ENCODE data around the gene PTPRF.

Gene PTPRF

GRCh38 chr1:43584204-43584603, 53.5 kb downstream of the PTPRF start:
- DNase-seq, result no peak

DNA sequence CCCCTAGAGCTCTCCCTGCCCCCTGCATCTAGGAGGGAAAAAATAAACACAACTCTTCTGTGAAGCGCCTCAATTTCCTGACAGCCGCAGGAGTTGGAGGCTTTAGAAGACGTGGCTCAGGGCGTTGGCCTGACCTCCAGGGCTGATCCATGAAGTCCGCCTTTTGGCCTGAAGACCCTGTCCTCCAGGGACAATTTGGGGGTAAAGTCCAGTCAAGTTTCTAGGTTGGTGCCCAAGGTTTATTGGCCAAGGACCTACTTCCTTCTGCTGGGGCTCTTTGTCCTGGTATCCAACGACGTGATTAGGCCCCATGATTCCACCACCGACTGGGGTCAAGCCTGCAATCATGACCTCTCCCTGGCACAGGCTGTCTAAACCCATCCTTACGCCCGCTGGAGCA, 54.9 kb downstream of the PTPRF start:
- no peak for DNase-seq

DNA sequence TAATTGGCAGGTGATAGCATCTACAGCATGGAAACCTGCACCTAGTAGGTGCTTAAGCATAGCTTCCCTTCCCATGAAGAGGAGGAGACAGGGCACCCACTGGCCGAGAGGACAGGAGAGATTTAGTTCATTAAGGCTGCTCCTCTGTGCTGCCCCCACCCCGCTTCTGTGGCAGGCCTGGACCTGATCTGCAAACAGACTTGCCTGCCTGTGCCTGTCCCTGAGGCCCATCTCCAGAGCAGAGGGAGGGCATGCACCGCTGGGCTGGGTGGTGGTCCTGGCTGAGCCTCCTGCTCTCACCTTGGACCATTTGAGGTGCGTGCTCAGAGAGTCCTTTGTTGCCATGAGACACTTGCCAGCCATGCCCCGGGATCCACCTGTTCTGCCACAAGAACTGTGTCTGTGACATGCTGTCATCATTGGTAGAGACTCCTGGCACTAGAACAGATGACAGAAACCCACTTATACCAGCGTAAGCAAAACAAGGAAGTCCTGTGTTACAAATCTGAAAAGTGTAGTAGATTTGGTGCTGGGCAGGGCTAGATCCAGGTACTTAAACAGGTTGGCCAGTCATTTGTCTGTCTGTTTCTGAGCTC, 55.6 kb downstream of the PTPRF start:
- no peak for DNase-seq

GRCh38 chr1:43587001-43587400, 56.3 kb downstream of the PTPRF start:
- no peak for DNase-seq

- no peak for DNase-seq
Observed at GRCh38 chr1:43587594-43587993, 56.9 kb downstream of the PTPRF start.

- no peak for DNase-seq
Observed at GRCh38 chr1:43588592-43588991, 57.9 kb downstream of the PTPRF start.

DNA sequence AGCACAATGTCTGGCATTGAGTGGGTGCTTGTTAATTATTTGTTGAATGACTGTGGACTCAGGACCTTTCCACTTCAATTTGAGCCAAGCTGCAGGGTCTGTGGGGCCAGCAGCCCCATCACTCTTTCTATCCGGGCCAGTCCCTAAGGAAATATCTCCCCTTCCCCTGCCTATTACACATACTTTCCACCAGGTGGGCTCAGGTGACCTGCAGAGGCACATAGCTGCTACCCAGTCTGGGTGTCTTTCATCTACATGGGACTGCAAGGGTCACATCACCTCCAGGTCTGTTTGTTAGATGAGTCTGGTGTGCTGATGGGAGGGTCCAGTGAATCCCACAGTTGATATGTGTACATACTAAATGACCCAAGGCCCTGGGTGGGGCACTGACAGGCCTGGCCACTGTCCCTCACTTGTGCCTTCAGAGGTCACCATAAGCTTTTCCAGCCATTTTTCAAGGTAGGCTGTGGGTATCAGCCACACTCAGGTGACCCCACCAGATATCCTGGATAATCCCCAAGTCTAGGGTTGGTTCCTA, 59.8 kb downstream of the PTPRF start:
- DNase-seq, result no peak

- DNase-seq, result no peak
Observed at GRCh38 chr1:43591181-43591580, 60.5 kb downstream of the PTPRF start.

DNA sequence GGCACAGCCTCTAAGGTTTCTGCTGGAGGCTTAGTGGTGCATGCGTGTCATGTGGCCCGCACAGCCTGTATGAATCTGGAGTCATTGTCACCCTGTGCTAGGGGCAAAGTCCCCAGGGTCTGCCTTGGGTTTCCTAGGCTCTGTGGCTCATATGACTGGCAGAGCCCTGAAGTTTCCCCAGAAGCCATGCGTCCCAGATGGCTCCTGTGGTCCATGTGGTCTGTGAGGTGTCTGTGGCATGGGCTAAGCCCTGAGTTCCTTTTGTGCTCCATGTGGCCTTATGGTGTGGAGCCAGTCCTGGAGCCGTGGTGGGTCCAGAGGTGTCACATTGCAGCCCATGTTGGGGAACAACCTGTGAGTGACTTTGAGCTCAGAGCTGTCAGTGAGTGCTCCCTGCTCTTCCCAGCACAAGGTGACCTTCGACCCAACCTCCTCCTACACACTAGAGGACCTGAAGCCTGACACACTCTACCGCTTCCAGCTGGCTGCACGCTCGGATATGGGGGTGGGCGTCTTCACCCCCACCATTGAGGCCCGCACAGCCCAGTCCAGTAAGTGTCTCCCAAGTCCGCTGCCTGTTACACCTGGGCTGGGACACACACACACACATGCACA, 61.5 kb downstream of the PTPRF start:
- no peak for DNase-seq

GRCh38 chr1:43592974-43593683, 62.4 kb downstream of the PTPRF start:
- no peak for DNase-seq

DNA sequence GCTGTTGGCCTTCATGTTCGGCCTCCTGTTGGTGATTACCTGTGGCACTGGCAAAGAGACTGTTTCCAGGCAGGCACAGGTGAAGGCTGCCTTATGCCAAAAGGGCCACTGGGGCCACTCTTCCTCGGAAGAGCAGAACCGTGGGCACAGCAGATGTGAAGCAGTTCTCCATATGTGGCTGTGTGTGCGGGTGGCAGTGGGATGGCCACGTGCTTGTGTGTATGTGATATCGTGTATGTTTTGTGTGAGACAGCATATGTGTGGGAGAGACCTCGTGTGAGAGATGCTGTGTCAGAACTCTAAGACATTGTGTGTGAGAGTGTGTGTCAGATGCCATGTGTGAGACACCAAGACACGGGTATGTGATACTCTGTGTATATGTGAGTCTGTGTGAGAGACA, 65.9 kb downstream of the PTPRF start:
- no peak for DNase-seq

DNA sequence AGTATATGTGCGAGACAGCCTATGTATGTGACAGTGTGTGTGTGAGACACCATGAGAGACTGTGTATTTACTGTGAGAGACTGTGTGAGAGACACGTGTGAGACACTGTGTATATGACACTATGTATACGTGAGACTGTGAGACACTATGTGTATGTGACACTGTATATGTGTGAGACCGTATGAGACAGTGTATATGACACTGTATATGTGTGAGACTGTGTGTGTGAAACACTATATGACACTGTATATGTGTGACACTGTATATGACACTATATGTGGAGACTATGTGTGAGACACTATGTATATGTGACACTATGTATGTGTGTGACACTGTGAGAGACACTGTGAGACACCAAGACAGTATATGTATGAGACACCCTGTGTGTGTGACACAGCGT, 66.3 kb downstream of the PTPRF start:
- DNase-seq, result no peak

DNA sequence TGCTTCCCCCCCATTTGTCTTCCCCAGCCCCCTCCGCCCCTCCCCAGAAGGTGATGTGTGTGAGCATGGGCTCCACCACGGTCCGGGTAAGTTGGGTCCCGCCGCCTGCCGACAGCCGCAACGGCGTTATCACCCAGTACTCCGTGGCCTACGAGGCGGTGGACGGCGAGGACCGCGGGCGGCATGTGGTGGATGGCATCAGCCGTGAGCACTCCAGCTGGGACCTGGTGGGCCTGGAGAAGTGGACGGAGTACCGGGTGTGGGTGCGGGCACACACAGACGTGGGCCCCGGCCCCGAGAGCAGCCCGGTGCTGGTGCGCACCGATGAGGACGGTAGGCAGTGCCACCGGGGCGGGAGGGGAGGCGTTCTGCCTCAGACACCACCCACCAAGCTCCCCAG, 67.0 kb downstream of the PTPRF start:
- DNase-seq, result no peak

DNA sequence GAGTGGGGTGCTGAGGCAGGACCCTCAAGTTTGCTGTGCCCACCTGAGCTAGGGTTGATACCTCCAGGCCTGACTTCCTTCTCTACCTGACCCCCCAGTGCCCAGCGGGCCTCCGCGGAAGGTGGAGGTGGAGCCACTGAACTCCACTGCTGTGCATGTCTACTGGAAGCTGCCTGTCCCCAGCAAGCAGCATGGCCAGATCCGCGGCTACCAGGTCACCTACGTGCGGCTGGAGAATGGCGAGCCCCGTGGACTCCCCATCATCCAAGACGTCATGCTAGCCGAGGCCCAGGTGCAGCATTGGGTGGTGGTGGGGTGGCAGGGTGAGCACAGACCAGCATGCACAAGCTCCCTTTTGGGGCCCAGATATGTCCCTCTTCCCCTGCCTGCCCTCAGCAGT, 67.9 kb downstream of the PTPRF start:
- DNase-seq, result no peak

DNA sequence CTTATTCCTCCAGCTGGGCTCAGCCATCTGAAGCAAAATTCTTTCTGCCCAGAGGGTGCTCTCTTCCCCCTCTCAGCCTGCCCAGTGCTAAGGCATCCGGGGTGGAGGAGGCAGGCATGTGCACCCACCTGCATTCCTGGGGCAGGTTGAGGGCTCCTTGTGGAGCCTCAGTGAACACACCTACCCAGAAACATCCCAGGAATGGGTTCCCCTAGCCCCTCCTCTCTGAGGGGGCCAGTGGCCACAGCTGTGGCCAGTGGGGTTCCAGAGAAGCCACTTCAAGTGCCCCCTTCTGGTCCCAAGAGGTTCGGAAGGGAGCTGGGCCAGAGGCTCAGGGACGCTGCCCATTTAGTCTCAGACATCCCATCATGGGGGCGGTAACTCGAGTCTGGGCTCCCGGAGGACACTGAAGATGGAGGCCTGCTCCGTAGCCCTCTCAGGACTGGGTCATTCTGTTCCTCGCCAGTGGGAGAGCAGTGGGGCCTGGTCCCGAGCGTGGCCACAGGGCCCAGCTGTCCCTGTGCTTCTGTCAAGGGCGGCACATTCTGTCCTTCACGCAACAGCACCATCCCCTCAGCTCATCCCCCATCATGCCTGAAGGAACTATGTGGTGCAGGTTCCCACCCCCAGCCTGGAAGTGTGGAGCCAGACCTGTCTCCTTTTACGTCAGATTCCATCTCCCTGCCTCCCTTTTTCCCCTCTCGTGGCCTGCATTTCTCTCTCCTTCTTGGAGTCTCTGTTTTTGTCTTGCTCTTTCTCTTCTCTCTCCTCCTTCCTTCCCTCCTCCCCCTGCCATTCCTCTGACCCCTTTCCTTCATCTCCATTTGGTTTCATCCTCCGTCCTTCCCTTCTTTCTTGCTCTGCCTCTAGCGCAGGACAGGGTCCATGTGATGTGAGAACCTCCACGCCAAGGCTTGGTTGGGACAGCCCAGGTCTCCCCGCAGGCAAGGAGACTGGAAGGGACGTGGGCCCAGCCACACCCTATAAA, 69.6 kb downstream of the PTPRF start:
- DNase-seq, result no peak

GRCh38 chr1:43602990-43603389, 72.3 kb downstream of the PTPRF start:
- no peak for DNase-seq

DNA sequence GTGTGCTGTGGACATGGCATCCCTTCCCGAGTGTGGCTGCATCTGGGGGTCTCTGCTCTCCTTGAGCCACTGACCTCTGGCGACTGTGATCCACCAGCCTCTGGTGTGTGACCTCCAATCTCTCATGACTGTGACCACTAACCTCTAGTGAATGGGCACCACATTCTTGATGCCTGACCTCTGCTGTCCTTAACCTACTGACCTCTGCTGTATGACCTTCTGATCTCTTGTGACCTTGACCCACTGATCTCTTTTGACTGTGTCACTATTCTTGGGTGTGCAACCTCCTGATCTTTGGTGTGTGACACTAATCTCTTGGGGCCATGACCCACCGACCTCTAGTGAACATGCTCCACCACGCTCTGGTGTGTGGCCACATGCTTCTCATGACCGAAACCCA, 73.5 kb downstream of the PTPRF start:
- no peak for DNase-seq

DNA sequence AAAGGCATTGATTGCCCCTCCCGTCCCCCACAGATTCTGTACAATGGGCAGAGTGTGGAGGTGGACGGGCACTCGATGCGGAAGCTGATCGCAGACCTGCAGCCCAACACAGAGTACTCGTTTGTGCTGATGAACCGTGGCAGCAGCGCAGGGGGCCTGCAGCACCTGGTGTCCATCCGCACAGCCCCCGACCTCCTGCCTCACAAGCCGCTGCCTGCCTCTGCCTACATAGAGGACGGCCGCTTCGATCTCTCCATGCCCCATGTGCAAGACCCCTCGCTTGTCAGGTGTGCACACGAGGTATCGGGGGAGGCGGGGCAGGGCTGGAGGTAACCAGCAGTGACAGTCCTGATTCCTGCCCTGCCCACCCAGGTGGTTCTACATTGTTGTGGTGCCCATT, 74.5 kb downstream of the PTPRF start:
- DNase-seq, result no peak

DNA sequence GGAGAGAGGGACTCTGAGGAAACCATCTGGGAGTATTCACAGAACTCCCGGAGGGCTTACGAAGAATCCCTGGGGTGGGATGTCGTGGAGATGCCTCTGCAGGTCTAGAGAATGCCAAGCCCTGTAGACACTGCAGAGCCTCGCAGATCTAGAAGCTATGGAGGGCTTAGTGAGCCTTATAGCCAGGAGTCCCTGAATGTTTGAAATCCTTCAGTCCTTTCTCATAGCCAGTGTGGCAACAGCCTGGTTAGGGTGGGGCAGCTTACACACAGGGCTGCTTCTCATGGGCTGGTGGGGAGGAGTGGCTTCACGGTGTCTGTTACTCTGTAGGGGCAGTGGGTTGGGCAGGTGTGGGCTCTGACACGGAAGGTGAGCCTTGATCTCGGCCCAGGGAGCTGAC, 75.1 kb downstream of the PTPRF start:
- no peak for DNase-seq

DNA sequence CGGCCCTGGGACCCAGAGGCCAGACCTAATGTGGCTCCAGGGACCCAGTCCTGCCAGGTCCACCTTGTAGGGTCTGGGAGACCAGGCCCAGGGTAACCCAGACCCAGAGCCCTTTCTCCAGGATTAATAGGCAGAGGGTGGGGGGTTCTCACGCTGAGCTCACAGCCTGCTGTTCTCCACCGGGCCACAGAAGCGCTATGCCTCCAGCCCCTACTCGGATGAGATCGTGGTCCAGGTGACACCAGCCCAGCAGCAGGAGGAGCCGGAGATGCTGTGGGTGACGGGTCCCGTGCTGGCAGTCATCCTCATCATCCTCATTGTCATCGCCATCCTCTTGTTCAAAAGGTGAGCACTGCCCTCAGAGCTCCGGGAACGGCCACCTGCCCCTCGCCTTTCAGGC, 75.9 kb downstream of the PTPRF start:
- DNase-seq, result no peak

- DNase-seq, result no peak
Observed at GRCh38 chr1:43608827-43609226, 78.1 kb downstream of the PTPRF start.

DNA sequence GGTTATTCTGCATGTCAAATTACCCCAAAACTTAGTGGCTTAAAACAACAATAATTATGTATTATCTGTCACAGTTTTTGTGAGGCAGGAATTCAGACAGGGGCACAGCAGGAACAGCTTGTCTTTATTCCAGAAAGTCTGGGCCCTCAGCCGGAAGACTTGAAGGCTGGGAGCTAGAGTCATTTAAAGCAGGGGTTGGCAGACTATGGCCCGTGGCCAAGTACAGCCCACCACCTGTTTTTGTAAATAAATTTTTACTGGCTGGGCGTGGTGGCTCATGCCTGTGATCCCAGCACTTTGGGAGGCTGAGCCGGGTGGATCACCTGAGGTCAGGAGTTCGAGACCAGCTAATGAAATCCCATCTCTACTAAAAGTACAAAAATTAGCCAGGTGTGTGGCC, 79.7 kb downstream of the PTPRF start:
- DNase-seq, result no peak

GRCh38 chr1:43611950-43612349, 81.3 kb downstream of the PTPRF start:
- no peak for DNase-seq

Data from stimulated activated CD4-positive, alpha-beta T cell treated with anti-CD3 and anti-CD28 coated beads, Interleukin-15, amount 100 ng/mL, for 24 hours (primary cell).